GM19468 (cell line): ENCODE results near the gene MAOA.
A peak's percentile ranks its signal among the peaks of the same experiment; 100 is the strongest.

Experiments used
- ATAC-seq: cut with Tn5 transposase; IDR thresholded peaks from one replicate; pipeline ENCODE4 v1.9.1; 2021; ENCODE audit warnings: mild to moderate bottlenecking, moderate library complexity, moderate number of reproducible peaks; ENCODE audit not compliant: unreplicated experiment; ENCODE audit errors: extremely low read depth

MAOA gene

DNA sequence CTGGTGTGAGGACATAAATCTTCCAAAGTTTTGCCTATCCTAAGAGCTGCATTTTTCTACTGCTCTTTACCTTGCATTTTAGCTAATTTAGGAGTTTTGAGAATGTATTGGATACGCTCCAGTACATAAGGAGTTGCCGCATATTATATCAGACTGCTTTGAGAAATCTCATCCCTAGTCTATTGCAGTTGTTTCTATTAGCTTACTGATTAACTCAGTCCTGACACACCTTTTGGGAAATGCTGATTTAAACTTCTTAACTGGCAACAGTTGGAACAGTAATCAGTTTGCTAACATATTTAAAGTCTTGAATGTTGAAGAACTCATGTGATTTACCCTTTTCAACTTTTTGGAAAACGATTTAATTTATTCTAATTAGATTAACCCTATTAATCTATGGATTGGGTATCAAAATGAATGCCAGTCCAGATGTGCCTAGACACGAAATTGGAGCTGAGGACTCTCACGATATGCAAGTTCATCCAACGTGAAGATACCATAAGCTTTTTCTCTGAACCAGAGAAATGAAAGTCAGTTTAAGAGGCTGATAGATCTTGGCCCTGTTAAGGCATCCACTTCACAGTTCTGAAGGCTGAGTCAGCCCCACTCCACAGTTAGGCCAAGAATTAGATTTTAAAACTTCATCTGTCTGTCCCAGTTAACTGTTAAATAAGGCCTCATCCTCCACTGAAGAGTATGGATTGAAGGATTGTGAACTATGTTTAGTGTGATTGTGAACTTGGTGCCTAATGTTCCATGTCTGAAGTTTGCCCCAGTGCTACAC, 90.0 kb downstream of the MAOA start:
- no peak for ATAC-seq

GRCh38 chrX:43747476-43747875, 91.4 kb downstream of the MAOA start:
- ATAC-seq = no peak

DNA sequence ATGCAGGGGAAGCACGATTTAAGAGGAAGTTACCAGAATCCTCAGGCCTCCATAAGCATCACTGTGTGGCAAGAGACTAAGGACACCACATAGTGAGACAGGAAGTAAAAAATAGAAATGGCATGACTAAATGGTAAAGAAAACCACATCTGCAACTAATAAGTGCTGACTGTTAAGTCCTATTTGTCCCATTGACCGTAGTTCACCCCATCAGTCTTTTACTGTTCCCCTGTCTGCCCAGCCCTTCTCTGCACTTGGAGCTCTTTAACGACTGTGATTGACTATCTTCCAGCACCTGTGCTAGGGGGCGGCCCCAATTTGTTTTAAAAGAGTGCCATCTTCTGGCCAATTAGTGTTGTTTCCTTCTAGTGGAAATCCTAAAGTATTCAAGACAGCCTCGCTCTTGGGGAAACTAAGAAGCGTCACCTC, 94.2 kb downstream of the MAOA start:
- peak; percentile 39 for ATAC-seq

GRCh38 chrX:43753637-43754036, 97.5 kb downstream of the MAOA start:
- ATAC-seq = no peak

DNA sequence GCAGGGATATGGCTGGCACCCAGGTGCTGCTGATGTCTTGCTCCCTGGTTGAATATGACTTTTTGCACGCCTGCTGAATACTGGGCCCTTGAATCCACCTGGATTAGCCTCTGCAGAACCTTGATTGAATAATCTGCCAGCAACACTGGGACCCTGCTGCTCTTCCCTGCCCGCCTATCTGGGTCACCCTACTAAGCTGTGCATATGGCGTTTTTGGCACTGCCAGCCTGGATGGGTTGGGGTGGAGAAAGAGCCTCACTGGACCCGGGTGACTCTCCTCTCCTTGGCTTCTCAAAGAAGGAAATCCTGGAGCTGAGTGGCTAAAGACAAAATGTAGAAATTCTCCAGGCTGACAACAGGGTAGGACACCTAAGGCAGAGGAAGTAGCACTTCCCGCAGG, 100.0 kb downstream of the MAOA start:
- ATAC-seq = no peak

- ATAC-seq = no peak
These were observed 101.9 kb downstream of the MAOA start for GRCh38 chrX:43758044-43758443.

GRCh38 chrX:43785930-43786591, 130.0 kb downstream of the MAOA start:
- no peak for ATAC-seq
